Activated T-cell treated with anti-CD3 and anti-CD28 coated beads, Interleukin-2, amount 50 U/mL, for 24 hours (primary cell): Measurements from ENCODE around the gene NFS1.

Source experiments
- DNase-seq: peaks from one replicate; pipeline ENCODE4 v3.0.0-alpha.2; 2020
- H3K27ac Mint-ChIP-seq: 2 replicates; pipeline ENCODE4 v1.8.0; 2020; ENCODE audit warnings: mild to moderate bottlenecking, mixed read lengths
- H3K27me3 Mint-ChIP-seq: 2 replicates; pipeline ENCODE4 v1.8.0; 2020; ENCODE audit warnings: mixed read lengths
- H3K36me3 Mint-ChIP-seq: 2 replicates; pipeline ENCODE4 v1.8.0; 2020; ENCODE audit warnings: low read depth, mixed read lengths
- H3K4me1 Mint-ChIP-seq: 2 replicates; pipeline ENCODE4 v1.8.0; 2020; ENCODE audit warnings: low read depth, mixed read lengths
- H3K4me3 Mint-ChIP-seq: 2 replicates; pipeline ENCODE4 v1.8.0; 2020; ENCODE audit warnings: mild to moderate bottlenecking, moderate library complexity, mixed read lengths
- H3K9me3 Mint-ChIP-seq: 2 replicates; pipeline ENCODE4 v1.8.0; 2020; ENCODE audit warnings: mixed read lengths

Gene NFS1

GRCh38 chr20:35660122-35660937, 38.8 kb downstream of the NFS1 start:
- H3K4me3 Mint-ChIP-seq, result peak overlapping the region; percentile 96
- peak overlapping the region; percentile 95 for H3K27ac Mint-ChIP-seq
- no peaks in the 10 kb centered on the region for H3K9me3 Mint-ChIP-seq
- H3K4me1 Mint-ChIP-seq, result peaks cover 68% of the 10 kb centered on the region
- no peaks in the 10 kb centered on the region for H3K27me3 Mint-ChIP-seq
- H3K36me3 Mint-ChIP-seq, result peaks cover 75% of the 10 kb centered on the region
- DNase-seq, result peak; percentile 59

- peak overlapping the region; percentile 84 for H3K27ac Mint-ChIP-seq
- peaks cover 51% of the 10 kb centered on the region for H3K36me3 Mint-ChIP-seq
- H3K27me3 Mint-ChIP-seq, result no peaks in the 10 kb centered on the region
- H3K9me3 Mint-ChIP-seq, result no peaks in the 10 kb centered on the region
- peaks cover 59% of the 10 kb centered on the region for H3K4me1 Mint-ChIP-seq
- no peak for DNase-seq
- H3K4me3 Mint-ChIP-seq, result peak overlapping the region; percentile 43
These were observed 41.9 kb downstream of the NFS1 start for GRCh38 chr20:35657271-35657670.

GRCh38 chr20:35654415-35654814, 44.7 kb downstream of the NFS1 start:
- H3K27me3 Mint-ChIP-seq, result no peaks in the 10 kb centered on the region
- H3K4me1 Mint-ChIP-seq, result peaks cover 61% of the 10 kb centered on the region
- no peaks in the 10 kb centered on the region for H3K9me3 Mint-ChIP-seq
- no peak overlapping the region for H3K4me3 Mint-ChIP-seq
- peaks cover 59% of the 10 kb centered on the region for H3K36me3 Mint-ChIP-seq
- no peak overlapping the region for H3K27ac Mint-ChIP-seq
- DNase-seq, result no peak

- Mint-ChIP-seq H3K27me3 (no peaks in the 10 kb centered on the region), H3K36me3 (peaks cover 60% of the 10 kb centered on the region), H3K4me1 (peaks cover 61% of the 10 kb centered on the region), H3K9me3 (no peaks in the 10 kb centered on the region), H3K4me3 (no peak overlapping the region), H3K27ac (no peak overlapping the region)
- DNase-seq, result no peak
These were observed 45.3 kb downstream of the NFS1 start for GRCh38 chr20:35653893-35654292.

GRCh38 chr20:35653430-35653734, 45.8 kb downstream of the NFS1 start:
- no peak for DNase-seq
- no peaks in the 10 kb centered on the region for H3K9me3 Mint-ChIP-seq
- no peak overlapping the region for H3K4me3 Mint-ChIP-seq
- H3K4me1 Mint-ChIP-seq, result peaks cover 64% of the 10 kb centered on the region
- H3K27ac Mint-ChIP-seq, result no peak overlapping the region
- no peaks in the 10 kb centered on the region for H3K27me3 Mint-ChIP-seq
- peaks cover 61% of the 10 kb centered on the region for H3K36me3 Mint-ChIP-seq

GRCh38 chr20:35652641-35653429, 46.3 kb downstream of the NFS1 start:
- no peak for DNase-seq
- Mint-ChIP-seq H3K9me3 (no peaks in the 10 kb centered on the region), H3K27me3 (no peaks in the 10 kb centered on the region), H3K4me3 (no peak overlapping the region), H3K36me3 (peaks cover 62% of the 10 kb centered on the region), H3K4me1 (peaks cover 65% of the 10 kb centered on the region), H3K27ac (peak overlapping the region; percentile 61)

- peaks cover 60% of the 10 kb centered on the region for H3K36me3 Mint-ChIP-seq
- no peaks in the 10 kb centered on the region for H3K9me3 Mint-ChIP-seq
- H3K4me3 Mint-ChIP-seq, result no peak overlapping the region
- H3K27ac Mint-ChIP-seq, result peak overlapping the region; percentile 61
- no peak for DNase-seq
- H3K4me1 Mint-ChIP-seq, result peaks cover 62% of the 10 kb centered on the region
- no peaks in the 10 kb centered on the region for H3K27me3 Mint-ChIP-seq
These were observed 47.2 kb downstream of the NFS1 start for GRCh38 chr20:35651958-35652357.

GRCh38 chr20:35650632-35651031, 48.5 kb downstream of the NFS1 start:
- Mint-ChIP-seq H3K4me1 (peaks cover 61% of the 10 kb centered on the region), H3K27ac (peak overlapping the region; percentile 66), H3K36me3 (peaks cover 58% of the 10 kb centered on the region)

GRCh38 chr20:35648836-35649235, 50.3 kb downstream of the NFS1 start:
- Mint-ChIP-seq H3K27ac (peak overlapping the region; percentile 26), H3K36me3 (peaks cover 70% of the 10 kb centered on the region), H3K27me3 (no peaks in the 10 kb centered on the region), H3K4me3 (no peak overlapping the region), H3K9me3 (no peaks in the 10 kb centered on the region), H3K4me1 (peaks cover 76% of the 10 kb centered on the region)
- DNase-seq, result no peak

More at GRCh38 chr20:35650632-35651031, 48.5 kb downstream of the NFS1 start:
- H3K27me3 Mint-ChIP-seq, result no peaks in the 10 kb centered on the region
- no peak overlapping the region for H3K4me3 Mint-ChIP-seq
- no peaks in the 10 kb centered on the region for H3K9me3 Mint-ChIP-seq
- no peak for DNase-seq

GRCh38 chr20:35644806-35645205, 54.3 kb downstream of the NFS1 start:
- no peaks in the 10 kb centered on the region for H3K27me3 Mint-ChIP-seq
- H3K4me1 Mint-ChIP-seq, result peaks cover 88% of the 10 kb centered on the region
- H3K36me3 Mint-ChIP-seq, result peaks cover 64% of the 10 kb centered on the region
- no peaks in the 10 kb centered on the region for H3K9me3 Mint-ChIP-seq
- no peak overlapping the region for H3K4me3 Mint-ChIP-seq
- H3K27ac Mint-ChIP-seq, result peak overlapping the region; percentile 50
- no peak for DNase-seq

- Mint-ChIP-seq H3K36me3 (peaks cover 48% of the 10 kb centered on the region), H3K27ac (peak overlapping the region; percentile 32), H3K4me3 (no peak overlapping the region), H3K4me1 (peaks cover 81% of the 10 kb centered on the region), H3K9me3 (no peaks in the 10 kb centered on the region), H3K27me3 (no peaks in the 10 kb centered on the region)
- no peak for DNase-seq
These were observed 56.1 kb downstream of the NFS1 start for GRCh38 chr20:35643045-35643444.

- Mint-ChIP-seq H3K9me3 (no peaks in the 10 kb centered on the region), H3K4me3 (no peak overlapping the region), H3K27ac (peak overlapping the region; percentile 54), H3K36me3 (peaks cover 43% of the 10 kb centered on the region), H3K27me3 (no peaks in the 10 kb centered on the region), H3K4me1 (peaks cover 84% of the 10 kb centered on the region)
- DNase-seq, result no peak
These were observed 57.4 kb downstream of the NFS1 start for GRCh38 chr20:35641743-35642142.

- peaks cover 82% of the 10 kb centered on the region for H3K4me1 Mint-ChIP-seq
- peak overlapping the region; percentile 27 for H3K27ac Mint-ChIP-seq
- no peaks in the 10 kb centered on the region for H3K9me3 Mint-ChIP-seq
- DNase-seq, result no peak
- H3K36me3 Mint-ChIP-seq, result peaks cover 37% of the 10 kb centered on the region
- no peak overlapping the region for H3K4me3 Mint-ChIP-seq
- no peaks in the 10 kb centered on the region for H3K27me3 Mint-ChIP-seq
These were observed 58.4 kb downstream of the NFS1 start for GRCh38 chr20:35640724-35641123.

- no peak overlapping the region for H3K27ac Mint-ChIP-seq
- H3K27me3 Mint-ChIP-seq, result no peaks in the 10 kb centered on the region
- H3K4me1 Mint-ChIP-seq, result peaks cover 70% of the 10 kb centered on the region
- no peak overlapping the region for H3K4me3 Mint-ChIP-seq
- H3K9me3 Mint-ChIP-seq, result no peaks in the 10 kb centered on the region
- DNase-seq, result no peak
- peaks cover 31% of the 10 kb centered on the region for H3K36me3 Mint-ChIP-seq
These were observed 60.4 kb downstream of the NFS1 start for GRCh38 chr20:35638751-35639150.

GRCh38 chr20:35637276-35637675, 61.9 kb downstream of the NFS1 start:
- H3K9me3 Mint-ChIP-seq, result no peaks in the 10 kb centered on the region
- H3K36me3 Mint-ChIP-seq, result peaks cover 29% of the 10 kb centered on the region
- no peak for DNase-seq
- H3K4me3 Mint-ChIP-seq, result no peak overlapping the region
- H3K27me3 Mint-ChIP-seq, result no peaks in the 10 kb centered on the region
- peaks cover 57% of the 10 kb centered on the region for H3K4me1 Mint-ChIP-seq
- peak overlapping the region; percentile 63 for H3K27ac Mint-ChIP-seq
